Fibroblast of peridontal ligament (primary cell): Measurements from ENCODE around the gene DGKZ.

Experiments used
- DNase-seq: peaks from one replicate; pipeline ENCODE4 v3.0.0-alpha.2; 2010; ENCODE audit errors: extremely low read depth

Gene DGKZ

DNA sequence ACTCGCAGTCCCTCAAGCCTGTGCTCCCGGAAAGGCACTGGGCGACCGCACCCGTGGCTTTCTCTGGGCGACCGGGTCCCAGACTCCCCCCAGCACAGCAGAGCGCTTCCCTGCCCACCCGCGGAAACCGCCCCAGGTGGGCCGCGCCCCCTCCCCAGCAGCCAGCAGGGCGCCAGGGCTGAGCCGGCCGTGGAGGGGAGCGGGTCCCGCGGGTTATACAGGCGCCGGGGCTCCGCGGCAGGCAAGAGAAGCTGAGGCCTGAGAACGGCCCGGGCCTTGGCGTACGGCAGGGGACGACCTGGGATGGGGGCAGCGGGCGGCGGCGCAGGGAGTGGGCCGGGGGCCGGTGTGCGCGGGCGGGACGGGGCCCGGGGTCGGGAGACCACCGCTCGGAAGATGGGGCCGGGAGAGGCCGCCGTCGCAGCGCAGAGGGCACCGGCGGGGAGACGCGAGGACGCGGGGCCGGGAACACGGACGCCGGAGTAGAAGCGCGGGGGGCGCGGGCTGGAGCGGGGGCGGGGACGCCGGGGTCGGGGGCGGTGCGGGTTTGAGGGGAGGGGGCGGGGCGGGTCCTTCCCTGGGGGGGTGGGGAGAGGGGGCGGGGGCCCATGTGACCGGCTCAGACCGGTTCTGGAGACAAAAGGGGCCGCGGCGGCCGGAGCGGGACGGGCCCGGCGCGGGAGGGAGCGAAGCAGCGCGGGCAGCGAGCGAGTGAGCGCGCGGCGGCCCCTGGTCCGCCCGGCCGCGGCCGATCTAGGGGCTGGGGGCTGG, 34.0 kb downstream of the DGKZ start, which contains the start of gene MDK:
Gene MDK, plus strand, starts transcription at position 622 of the 771 bp plus-strand sequence. CDS start 389 bp downstream, outside the sequence.
- DNase-seq, result no peak

DNA sequence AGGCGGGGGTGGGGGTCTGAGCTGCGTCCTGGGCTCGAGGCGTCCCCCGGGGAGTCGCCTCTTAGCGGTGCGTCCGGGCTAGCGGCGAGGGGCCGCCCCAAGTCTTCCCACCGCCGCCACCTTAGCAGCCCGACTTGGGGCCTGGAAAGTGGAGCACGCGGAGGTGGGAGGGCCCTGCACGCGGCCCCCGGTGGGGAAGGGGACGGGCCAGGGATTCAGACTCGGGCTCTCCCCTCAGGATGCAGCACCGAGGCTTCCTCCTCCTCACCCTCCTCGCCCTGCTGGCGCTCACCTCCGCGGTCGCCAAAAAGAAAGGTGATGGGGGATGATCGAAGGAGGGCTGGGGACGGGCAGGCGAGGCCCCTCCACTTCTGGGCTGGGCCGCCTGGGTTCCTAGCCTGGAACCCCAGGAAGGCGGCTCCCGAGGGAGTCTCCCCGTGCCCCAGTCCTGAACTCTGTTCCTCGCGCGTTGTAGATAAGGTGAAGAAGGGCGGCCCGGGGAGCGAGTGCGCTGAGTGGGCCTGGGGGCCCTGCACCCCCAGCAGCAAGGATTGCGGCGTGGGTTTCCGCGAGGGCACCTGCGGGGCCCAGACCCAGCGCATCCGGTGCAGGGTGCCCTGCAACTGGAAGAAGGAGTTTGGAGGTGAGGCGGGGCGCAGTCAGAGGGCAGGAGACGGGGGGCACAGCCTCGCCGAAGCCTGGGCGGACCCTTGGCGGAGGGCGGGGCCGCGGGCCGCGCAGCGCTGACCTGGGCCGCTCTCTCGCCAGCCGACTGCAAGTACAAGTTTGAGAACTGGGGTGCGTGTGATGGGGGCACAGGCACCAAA, 34.8 kb downstream of the DGKZ start:
- no peak for DNase-seq

DNA sequence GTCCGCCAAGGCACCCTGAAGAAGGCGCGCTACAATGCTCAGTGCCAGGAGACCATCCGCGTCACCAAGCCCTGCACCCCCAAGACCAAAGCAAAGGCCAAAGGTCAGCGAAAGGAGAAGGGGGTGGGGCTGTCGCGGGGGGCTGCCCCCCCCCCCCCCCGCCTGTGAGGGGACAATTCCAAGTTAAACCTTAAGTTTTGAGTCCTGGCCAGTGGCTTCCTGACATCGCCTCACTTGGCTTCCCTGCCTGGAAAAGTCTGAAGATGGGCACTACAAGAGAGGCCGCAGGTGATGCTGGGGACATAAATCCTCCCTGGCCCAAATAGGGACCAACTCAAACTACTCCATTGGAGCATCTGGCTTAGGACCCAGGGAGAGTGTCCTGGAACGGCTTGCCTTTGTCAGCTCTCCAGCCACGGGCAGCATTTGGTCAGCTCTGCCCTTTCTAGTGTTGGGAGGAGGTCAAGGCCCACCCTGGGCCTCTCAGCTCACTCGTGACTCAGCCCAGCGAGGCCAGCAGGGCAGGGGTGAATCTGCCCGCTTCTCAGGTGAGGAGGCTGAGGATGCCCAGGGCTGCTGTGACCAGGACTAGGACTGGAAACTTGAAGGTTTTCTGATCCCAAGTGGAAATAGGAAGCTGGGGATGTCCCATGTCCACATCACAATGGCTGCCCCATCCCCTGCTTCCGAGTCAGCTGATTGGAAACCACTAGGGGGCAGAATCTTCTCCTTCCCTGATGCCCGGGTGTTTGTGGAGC, 35.6 kb downstream of the DGKZ start:
- peak; percentile 49 for DNase-seq

DNA sequence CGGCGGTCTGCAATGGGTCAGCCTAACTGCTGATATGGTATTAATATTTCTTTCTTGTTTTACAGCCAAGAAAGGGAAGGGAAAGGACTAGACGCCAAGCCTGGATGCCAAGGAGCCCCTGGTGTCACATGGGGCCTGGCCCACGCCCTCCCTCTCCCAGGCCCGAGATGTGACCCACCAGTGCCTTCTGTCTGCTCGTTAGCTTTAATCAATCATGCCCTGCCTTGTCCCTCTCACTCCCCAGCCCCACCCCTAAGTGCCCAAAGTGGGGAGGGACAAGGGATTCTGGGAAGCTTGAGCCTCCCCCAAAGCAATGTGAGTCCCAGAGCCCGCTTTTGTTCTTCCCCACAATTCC, 36.1 kb downstream of the DGKZ start:
- no peak for DNase-seq

DNA sequence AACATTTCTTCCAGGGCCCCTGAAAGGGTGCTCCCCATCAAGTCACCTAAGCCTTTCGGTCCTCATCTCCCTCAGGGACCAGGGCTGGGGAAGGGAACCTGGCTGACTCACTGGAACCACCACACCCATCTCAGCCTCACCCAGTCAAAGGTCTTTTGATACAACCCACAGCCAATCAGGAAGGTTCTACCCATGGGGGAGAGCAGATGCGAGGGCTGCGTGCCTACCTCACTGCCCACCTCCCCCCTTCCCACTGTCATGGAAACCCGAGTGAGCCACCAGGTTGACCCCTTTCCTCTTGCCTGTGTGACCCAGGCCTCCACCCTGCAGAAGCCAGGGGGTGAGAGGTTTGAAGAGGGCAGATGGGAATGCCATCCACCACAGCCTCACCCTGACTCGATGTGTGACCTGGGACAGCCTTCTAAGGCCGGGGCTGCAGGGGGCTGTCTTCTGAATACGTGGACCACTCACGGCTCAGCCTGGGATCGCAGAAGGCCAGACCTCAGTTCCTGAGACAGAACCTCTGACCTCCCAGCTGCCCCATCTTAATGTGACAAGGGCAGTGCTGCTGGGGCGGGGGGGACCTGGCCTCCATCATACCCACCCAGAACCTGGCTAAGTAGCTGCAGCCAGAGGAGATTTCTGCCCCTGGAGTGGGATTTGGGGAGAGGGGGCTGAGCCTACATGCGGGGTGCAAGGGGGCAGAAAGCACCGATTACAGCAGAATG, 36.9 kb downstream of the DGKZ start:
- no peak for DNase-seq

DNA sequence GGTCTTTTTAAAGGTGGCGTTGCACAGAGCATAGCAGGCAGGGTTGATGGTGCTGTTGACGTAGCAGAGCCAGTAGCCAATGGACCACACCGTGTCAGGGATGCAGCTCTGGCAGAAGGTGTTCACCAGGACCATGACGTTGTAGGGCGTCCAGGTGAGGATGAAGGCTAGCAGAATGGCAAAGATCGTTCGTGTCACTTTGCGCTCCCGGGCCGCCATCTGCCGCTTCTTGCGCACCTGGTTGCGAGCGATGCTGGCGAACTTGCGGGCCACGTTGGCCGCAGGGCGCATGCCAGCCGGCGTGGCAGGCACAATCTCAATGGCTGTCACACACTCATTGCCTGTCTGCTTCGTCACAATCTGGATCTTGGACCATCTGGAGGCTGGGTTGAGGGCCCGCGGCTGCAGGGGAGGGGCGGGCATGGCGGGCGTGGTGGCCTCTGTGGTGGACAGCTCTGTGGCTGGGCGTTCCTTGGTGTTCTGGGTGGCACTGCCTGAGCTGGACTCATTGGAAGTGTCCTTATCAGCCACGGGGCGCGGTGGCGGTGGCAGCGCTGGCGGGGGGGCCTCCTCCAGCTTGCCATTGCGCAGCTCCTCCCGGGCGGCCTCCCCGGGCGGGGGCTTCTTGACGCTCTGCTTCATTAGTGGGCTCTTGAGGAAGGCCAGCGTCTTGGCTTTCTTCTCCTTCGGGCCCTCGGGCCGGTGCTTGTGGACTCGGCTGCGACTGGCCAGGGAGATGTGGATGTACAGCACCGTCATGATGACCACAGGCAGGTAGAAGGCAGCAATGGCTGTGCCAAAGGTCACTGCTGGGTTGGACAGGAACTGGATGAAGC, 38.1 kb downstream of the DGKZ start:
- no peak for DNase-seq

DNA sequence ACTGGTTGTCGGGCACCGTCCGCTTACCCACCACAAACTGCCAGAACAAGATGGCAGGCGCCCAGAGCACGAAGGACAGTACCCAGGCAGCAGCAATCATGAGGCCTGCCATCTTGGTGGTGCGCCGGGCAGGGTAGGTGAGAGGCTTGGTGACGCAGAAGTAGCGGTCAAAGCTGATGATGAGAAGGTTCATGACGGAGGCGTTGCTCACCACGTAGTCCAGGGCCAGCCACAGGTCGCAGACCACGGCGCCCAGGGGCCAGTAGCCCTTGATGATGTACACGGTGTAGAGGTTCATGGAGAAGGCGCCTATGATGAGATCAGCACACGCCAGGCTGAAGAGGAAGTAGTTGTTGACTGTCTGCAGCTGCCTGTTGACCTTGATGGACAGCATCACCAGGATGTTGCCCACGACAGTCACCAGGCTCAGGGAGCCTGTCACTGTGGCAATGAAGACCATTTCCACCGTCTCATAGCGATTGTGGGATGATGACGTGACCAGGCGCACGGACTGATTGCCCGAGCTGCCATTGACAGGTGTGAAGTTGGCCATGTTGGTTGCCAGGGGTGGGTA, 38.8 kb downstream of the DGKZ start:
- DNase-seq, result no peak

DNA sequence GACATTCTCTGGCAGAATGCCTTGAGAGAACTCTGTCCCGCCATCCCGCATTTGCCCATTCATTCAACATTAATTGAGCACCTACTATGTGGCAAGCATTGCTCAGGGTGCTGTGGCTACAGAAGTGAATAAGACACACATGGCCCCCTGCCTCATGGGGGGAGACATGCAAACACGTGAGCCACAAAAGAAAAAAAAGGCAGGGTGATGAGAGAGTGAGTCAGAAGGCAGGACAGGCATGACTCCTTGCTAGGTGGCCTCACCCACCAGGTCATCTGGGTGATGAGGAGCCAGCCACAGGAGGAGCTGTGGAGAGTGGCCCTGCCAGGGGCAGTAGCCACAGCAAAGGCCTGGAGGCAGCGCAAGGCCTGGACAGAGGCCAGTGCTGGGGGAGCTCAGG, 39.4 kb downstream of the DGKZ start:
- no peak for DNase-seq

DNA sequence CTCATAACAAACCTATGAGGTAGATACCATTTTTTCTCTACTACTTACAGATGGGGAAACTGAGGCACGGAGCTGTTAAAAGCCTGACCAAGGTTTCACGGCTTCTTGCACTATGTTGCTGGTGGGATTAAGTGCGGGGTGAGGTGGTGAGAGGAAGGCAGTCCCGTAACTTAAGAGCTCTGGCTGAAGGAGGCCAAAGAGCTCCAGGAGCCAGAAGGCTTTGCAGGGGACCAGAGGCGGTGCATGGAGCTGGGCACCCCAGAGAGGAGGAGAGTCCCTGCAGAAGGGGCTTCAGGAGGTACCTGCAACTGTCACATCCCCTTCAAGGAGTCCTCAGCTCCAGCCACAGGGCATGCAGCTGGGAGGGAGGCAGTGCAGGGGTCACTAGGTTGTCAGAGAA, 40.2 kb downstream of the DGKZ start:
- DNase-seq, result no peak

DNA sequence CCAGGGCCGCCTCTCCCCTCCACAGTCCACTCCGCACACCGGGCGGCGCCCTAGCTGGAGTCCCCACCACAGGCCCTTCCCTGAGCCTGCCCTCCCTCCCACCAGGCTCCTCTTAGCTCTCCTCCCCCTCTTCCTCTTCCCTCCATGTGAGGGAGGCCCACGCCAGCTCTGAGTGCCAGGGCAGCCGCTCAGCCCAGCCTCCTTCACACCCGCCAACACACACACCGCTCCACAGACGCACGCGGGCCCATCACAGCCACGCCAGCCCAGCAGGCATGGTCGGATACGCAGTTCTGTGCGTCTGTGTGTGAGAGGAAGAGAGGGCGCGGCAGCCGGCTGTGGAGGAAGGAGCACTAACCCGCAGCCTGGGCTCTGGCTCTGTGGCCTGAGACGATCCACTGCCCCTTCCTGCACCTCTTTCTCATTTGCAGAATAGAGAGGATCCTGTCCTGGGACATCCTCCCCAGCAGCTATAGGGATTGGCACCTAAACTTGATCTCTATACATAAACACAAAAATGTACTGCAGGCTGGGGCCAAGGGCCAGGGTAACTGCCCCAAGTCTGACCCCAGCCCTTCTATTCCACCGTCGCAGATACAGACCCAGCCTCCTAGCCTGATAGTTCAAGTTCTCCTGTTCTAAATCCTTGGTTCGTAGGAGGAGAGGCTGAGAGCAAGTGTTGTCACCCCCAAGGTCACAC, 40.8 kb downstream of the DGKZ start:
- no peak for DNase-seq

DNA sequence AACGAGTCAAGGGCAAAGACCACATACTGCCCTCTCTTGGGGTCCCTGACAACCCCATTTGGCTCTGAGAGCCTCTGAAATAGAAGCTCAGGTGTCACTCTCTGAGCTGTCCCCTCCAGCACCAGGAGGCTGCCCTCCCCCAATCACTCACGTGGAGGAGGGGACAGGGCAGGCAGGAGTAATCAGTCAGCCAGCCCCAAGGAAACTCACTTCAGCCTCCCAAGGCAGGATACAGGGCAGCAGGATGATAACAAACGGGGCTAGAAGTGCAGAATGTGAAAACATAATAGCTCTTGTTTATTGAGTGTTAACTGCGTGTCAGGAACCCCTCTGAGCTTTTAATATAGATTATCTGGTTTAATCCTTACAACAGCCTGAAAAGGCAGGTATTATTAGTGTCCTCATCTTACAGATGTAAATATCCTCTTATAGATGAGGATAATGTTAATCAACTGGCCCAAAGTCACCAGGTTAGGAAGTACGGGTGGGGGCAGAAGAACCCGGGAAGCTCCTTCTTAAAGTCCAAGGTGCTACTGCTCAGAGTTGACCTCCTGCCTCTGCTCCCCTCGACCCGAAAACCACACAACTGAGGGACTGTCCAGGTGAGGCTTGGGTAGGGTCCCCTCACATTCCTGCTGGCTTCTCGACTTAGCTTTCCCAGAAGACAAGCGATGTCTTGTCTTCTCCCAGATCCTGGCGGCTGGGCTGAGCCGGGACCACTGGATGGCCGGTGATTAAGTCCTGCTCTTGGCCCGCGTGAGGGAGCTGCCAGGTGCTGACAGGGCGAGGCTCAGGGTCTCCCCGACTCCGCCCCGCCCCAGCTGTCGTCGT, 41.6 kb downstream of the DGKZ start:
- no peak for DNase-seq

DNA sequence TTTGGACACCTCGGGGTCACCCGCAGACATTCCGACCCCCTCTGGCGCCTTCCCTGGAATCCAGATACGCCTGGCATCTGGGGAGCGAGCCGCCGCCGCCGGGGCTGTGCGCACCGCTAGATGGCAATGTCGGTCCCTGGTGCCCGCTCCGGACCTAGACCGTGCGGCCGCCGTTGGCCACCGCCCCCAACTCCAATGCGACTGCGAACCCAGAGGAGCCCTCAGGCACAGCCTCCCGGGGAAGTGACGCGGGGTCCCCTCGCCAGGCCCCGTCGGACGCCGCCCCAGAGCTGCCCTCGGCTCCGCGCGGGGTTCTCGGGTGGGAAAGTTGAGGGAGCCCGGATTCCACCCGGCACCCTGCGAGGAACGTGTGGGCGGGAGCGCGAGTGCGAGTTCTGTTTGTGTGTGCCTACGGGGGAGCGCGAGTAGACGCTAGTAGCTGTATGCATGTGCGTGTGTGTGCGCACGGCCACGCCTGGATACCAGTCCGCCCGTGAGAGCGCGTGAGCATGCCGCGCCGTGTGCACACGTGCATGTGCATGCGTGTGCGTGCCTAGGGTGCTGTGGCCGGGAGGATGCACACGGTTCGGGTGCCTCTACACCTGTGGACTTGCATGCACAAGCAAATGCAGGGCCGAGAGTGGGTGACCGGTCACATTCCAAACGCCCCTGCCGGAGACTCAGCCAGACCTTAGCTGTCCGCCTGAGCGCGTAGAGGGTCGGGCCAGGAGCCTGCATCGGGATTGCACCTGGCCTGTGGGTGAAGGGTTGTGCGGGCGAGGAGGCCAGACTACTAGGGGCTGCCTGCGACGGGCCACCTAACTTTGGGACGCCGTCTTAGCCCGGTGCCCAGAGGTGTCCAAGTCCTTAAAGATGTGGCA, 42.4 kb downstream of the DGKZ start:
- DNase-seq, result peak; percentile 38

DNA sequence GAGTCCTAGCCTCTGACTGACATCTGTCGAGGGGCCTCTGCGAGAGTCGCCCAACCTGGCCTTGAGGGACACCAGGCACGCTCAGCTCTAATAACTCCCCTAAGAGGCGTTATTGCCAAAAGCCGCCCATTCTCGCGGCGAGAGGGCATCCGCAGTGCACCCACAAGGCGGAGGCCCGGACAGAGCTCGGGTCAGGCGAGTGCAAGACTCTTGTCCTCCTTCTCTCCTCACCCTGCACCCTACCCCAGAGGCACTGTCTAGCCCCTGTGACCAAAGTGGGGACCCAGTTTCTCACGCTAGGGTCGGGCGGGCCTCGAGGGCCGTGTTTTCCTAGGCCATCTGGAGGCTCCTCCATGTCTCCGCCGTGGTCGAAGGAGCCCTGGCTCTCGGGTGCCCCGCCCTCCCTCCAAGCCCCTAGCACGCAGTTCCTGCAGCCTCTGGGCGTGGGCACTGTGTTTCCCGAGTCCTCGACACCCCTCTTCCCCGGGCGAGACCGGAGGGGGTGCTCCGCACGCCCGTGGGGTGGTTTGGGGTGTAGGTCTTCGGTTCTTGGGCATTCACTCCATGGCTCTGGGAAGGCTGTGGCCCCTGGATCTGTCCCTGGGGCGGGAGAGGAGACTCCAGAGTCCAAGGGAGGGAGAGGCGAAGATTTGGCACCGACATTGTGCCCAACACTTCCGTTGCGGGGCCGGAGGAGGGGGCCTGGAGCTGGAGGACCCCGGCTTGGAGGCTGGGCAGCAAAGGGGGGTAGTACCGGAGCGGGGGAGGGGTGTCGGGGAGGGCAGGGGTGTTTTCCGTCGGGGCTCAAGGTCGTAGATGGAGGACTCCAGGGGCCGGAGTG, 43.3 kb downstream of the DGKZ start:
- DNase-seq, result no peak

DNA sequence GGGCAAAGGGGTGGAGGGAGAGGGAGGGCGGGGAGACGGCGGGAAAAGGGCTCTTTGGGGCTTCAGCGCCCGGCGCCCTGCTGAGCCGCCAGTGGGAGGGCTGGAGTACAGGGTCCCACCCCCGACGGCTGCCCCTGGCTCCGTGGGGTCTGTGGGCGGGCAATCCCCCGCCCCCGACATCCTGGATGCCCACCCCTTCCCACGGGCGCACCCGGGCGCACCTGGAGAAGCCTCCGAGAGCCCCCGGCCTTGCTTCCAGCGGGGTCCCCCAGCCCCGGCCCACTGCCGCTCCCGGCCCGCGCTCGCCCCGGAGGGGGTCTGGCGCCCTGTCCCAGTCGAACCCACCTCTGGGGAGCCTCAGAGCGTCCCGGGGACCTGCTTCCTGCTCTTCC, 43.9 kb downstream of the DGKZ start:
- DNase-seq, result no peak

DNA sequence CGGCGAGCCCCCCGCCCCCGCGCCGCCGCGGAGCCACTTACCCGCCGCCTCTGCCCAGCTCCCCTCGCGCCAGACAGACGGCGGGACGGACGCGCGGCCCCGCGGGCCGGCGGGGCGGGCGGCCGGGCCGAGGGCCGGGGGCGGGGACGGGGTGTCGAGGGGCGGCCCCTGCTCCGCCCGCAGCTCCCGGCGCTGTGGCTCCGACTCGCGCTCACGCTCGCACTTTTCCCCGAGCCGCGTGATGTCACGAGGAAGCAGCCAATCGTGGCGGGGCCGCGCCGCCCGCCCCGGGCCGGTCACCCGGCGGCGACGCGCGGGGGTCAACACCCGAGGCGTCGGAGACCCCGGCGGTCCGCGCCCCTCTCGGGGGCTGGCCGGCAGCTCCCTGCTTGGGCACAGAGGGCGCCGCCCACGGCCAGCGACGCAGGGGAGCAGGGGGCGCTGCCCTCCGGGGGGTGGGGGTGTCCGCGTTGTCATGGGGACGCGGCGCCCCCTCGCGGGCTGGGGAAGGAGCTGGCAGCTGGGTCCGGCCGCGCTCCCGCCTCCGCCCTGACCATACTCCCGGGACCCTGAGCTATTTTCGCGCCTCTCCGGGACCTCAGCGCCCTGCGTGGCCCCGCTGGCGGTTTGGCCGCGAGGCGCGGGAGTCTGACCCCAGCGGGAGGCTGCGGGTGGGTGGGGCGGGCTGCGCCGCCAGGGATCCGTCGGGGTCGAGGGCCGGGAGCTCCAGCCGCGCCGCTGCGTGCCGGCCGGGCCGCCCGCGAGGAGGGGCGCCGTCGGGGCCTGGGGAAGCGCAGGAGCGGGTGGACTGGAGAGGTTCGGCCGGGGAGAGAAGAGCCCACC, 44.5 kb downstream of the DGKZ start, which contains the start of gene CHRM4:
Gene CHRM4, minus strand, starts transcription at position 199 of the 843 bp plus-strand sequence. CDS start 5,219 bp downstream, outside the sequence.
- DNase-seq, result no peak
